ENCODE measurements around the gene SDR42E1. TPM values are rescaled to one million over a fixed set of nuclear protein-coding genes. Genes with fewer than 3 reads are reported as not detected.
A peak's percentile ranks its signal among the peaks of the same experiment; 100 is the strongest.

SDR42E1 gene
- polyA plus RNA-seq, 1 donor (not counting 4 experiments of a cell fraction or from before 2014, with no cell fraction given): 20.3 TPM

DNA sequence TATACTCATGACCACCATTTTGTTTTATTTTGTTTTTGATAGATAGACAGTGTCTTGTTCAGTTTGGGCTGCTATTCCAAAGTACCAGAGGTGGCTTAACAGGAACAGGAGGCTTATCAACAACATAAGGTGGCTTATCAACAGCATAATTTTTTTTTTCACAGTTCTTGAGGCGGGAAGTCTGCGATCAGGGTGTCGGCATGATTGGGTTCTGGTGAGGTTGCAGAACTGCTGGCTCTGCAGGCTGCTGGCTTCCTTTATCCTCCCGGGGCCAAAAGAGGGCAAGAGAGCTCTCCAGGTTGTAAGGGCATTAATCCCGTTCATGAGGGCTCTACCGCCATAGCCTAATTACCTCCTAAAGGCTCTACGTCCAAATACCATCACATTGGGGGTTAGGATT is 11.9 kb upstream of the SDR42E1 start:
- Histone ChIP-seq H3K4me2 (ENCODE audit: control insufficient read depth, extremely low read depth, insufficient read depth, low read depth, low read length) (no peak overlapping the region), H3K9me3 (ENCODE audit: control insufficient read depth, low read depth, low read length) (no peaks in the 10 kb centered on the region), H3K9ac (ENCODE audit: control insufficient read depth, extremely low read depth, insufficient read depth, low read length) (no peak overlapping the region), H3K9me1 (ENCODE audit: control insufficient read depth, extremely low read depth, insufficient read depth, low read length) (no peaks in the 10 kb centered on the region), H2AFZ (ENCODE audit: control insufficient read depth, low read length) (peak overlapping the region; percentile 6), H3K27ac (ENCODE audit: control insufficient read depth, insufficient read depth, low read length) (no peak overlapping the region), H3K79me2 (ENCODE audit: control insufficient read depth, insufficient read depth, low read length) (no peaks in the 10 kb centered on the region), H3K36me3 (ENCODE audit: control insufficient read depth in 2 of 2, extremely low read depth in 1 of 2, insufficient read depth in 2 of 2, low read length in 2 of 2) (no peaks in the 10 kb centered on the region), H4K20me1 (ENCODE audit: control insufficient read depth, extremely low read depth, insufficient read depth, low read length) (no peaks in the 10 kb centered on the region), H3K4me3 (ENCODE audit: control insufficient read depth in 2 of 3, extremely low read depth in 1 of 3, insufficient read depth in 2 of 3, low read depth in 1 of 3, low read length in 3 of 3) (no peak overlapping the region), H3K4me1 (ENCODE audit: control insufficient read depth, extremely low read depth, insufficient read depth, low read length) (peaks cover 15% of the 10 kb centered on the region), H3K27me3 (ENCODE audit: control insufficient read depth, extremely low read depth, insufficient read depth, low read length) (no peaks in the 10 kb centered on the region)
- DNase-seq (ENCODE audit: low read depth, low spot score) (no peak), FAIRE-seq (no peak)
- TF ChIP-seq, protein P1, sequence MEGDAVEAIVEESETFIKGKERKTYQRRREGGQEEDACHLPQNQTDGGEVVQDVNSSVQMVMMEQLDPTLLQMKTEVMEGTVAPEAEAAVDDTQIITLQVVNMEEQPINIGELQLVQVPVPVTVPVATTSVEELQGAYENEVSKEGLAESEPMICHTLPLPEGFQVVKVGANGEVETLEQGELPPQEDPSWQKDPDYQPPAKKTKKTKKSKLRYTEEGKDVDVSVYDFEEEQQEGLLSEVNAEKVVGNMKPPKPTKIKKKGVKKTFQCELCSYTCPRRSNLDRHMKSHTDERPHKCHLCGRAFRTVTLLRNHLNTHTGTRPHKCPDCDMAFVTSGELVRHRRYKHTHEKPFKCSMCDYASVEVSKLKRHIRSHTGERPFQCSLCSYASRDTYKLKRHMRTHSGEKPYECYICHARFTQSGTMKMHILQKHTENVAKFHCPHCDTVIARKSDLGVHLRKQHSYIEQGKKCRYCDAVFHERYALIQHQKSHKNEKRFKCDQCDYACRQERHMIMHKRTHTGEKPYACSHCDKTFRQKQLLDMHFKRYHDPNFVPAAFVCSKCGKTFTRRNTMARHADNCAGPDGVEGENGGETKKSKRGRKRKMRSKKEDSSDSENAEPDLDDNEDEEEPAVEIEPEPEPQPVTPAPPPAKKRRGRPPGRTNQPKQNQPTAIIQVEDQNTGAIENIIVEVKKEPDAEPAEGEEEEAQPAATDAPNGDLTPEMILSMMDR (optimal IDR thresholded peaks at IDR 0.05 in 1 of 3, IDR thresholded peaks at IDR 0.05 in 1 of 3, conservative IDR thresholded peaks at IDR 0.05 in 1 of 3; ENCODE audit: extremely low read depth in 1 of 3, insufficient read depth in 2 of 3, low read length in 3 of 3): no peak
- TF ChIP-seq EZH2 (IDR thresholded peaks at IDR 0.05; ENCODE audit: low read length): no peak
- dilution Hi-C loops (cut with MboI; ENCODE audit: extremely low pct_ligation_motif_present, low sequenced_read_pairs): no loop called here

DNA sequence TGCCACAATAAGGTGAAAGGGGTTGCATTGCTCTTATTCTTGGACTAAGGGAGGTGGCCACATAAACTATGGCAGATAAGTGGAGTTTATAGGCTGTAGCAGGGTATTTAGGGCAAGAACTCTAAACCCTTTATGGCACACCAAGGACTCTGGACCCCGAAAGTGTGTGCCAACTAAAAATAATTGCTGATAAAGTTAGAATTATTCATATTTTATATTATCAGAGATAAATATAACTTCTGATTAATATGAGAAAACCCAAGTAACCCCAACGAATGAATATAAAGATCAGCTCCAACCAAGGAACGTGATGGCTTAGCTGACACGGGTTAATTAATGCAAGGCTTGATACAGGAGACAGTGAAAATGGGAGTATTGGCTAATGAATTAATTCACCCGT is 8.8 kb upstream of the SDR42E1 start:
- no peaks in the 10 kb centered on the region for H3K27me3 ChIP-seq (ENCODE audit: control insufficient read depth, extremely low read depth, insufficient read depth, low read length)
- no peaks in the 10 kb centered on the region for H3K9me3 ChIP-seq (ENCODE audit: control insufficient read depth, low read depth, low read length)
- FAIRE-seq (no peak), DNase-seq (ENCODE audit: low read depth, low spot score) (no peak)
- H3K4me1 ChIP-seq (ENCODE audit: control insufficient read depth, extremely low read depth, insufficient read depth, low read length): peaks cover 11% of the 10 kb centered on the region
- H3K9ac ChIP-seq (ENCODE audit: control insufficient read depth, extremely low read depth, insufficient read depth, low read length): no peak overlapping the region
- no peak overlapping the region for H2AFZ ChIP-seq (ENCODE audit: control insufficient read depth, low read length)
- no peaks in the 10 kb centered on the region for H3K79me2 ChIP-seq (ENCODE audit: control insufficient read depth, insufficient read depth, low read length)
- TF ChIP-seq, protein P1 (optimal IDR thresholded peaks at IDR 0.05 in 1 of 3, IDR thresholded peaks at IDR 0.05 in 1 of 3, conservative IDR thresholded peaks at IDR 0.05 in 1 of 3; ENCODE audit: extremely low read depth in 1 of 3, insufficient read depth in 2 of 3, low read length in 3 of 3): no peak
- TF ChIP-seq EZH2 (IDR thresholded peaks at IDR 0.05; ENCODE audit: low read length): no peak
- H3K4me3 ChIP-seq (ENCODE audit: control insufficient read depth in 2 of 3, extremely low read depth in 1 of 3, insufficient read depth in 2 of 3, low read depth in 1 of 3, low read length in 3 of 3): no peak overlapping the region
- no peaks in the 10 kb centered on the region for H3K9me1 ChIP-seq (ENCODE audit: control insufficient read depth, extremely low read depth, insufficient read depth, low read length)
- no peak overlapping the region for H3K4me2 ChIP-seq (ENCODE audit: control insufficient read depth, extremely low read depth, insufficient read depth, low read depth, low read length)
- H4K20me1 ChIP-seq (ENCODE audit: control insufficient read depth, extremely low read depth, insufficient read depth, low read length): no peaks in the 10 kb centered on the region
- no peak overlapping the region for H3K27ac ChIP-seq (ENCODE audit: control insufficient read depth, insufficient read depth, low read length)
- dilution Hi-C loops (cut with MboI; ENCODE audit: extremely low pct_ligation_motif_present, low sequenced_read_pairs): no loop called here
- H3K36me3 ChIP-seq (ENCODE audit: control insufficient read depth in 2 of 2, extremely low read depth in 1 of 2, insufficient read depth in 2 of 2, low read length in 2 of 2): no peaks in the 10 kb centered on the region

Measured in keratinocyte (primary cell).